Right cardiac atrium (tissue), 5 donors: ENCODE data around the gene KCTD13. TPM values are rescaled to one million over a fixed set of nuclear protein-coding genes. Genes with fewer than 3 reads are reported as not detected.
A peak's percentile ranks its signal among the peaks of the same experiment; 100 is the strongest.
"Not testable (repeated sequence)": the region's sequence is repeated elsewhere in the genome, so short reads cannot be mapped to it uniquely, and the experiment has no call there.

Experiments
- ATAC-seq, 2 donors: fragments of 200-7000 bp; cut with Tn5 transposase; one replicate each; pipeline versions ENCODE4 v1.8.0 to v1.9.1; 2020; ENCODE audit warnings: moderate library complexity in 2 of 2, mild to moderate bottlenecking in 1 of 2
- DNase-seq, 3 donors: peaks; one replicate each; pipeline ENCODE4 v3.0.0-alpha.2; 2020
- H3K27ac ChIP-seq: one replicate; pipeline ENCODE4 v1.5.1; 2013; ENCODE audit warnings: mild to moderate bottlenecking, low read length, control low read depth, moderate library complexity
- H3K27me3 ChIP-seq: one replicate; pipeline ENCODE4 v1.6.1; 2013; ENCODE audit not compliant: control insufficient read depth, insufficient read depth
- H3K4me1 ChIP-seq: one replicate; pipeline ENCODE4 v1.6.1; 2013; ENCODE audit warnings: low read length; ENCODE audit not compliant: control insufficient read depth, insufficient read depth
- H3K4me3 ChIP-seq: one replicate; pipeline ENCODE4 v1.5.1; 2013; ENCODE audit warnings: low read length, control low read depth
- H3K9me3 ChIP-seq: one replicate; pipeline ENCODE4 v1.6.1; 2013; ENCODE audit warnings: low read length; ENCODE audit not compliant: control insufficient read depth
- WGBS: extraction: QIAGEN DNeasy Blood & Tissue Kit; methylation state at CpG from one replicate; pipeline ENCODE4 v1.1.7; 2013; 5-methylcytosine and 5-hydroxymethylcytosine counted together
- intact Hi-C, 4 donors: fragments of 100-400 bp; cut with DNase I; formaldehyde crosslinking; loops; one replicate each; pipeline versions ENCODE4 v1.11.0 to v1.14.0; 2022 to 2023
- polyA plus RNA-seq: library from polyadenylated mRNA; stranded (reverse); fragments of 200-250 nt; gene quantifications from one replicate; pipeline ENCODE4 v1.2.3, GENCODE V29; 2013
- total RNA-seq, 4 donors: library from RNA; stranded (reverse); fragmentation: NEBNext Ultra II Directional; extraction: Animal tissue kit (Norgen Biotek cat#: 25700); gene quantifications; one replicate each; pipeline ENCODE4 v1.2.1, GENCODE V29; 2021
- donor health status: healthy with polysubstance abuse.
- donor health status: DM: no; HTN: yes; CAD: no.
- donor health status: DM: no; HTN: no; CAD: no.
- donor health status: DM: no; HTN: yes; CAD: no; lungs with severe emphysema.
- donor health status: DM: yes; HTN: yes; CAD: no.

Gene KCTD13
- total and polyA plus RNA-seq, 5 donors: 7.1 to 12.8 (median 8.2) TPM

DNA sequence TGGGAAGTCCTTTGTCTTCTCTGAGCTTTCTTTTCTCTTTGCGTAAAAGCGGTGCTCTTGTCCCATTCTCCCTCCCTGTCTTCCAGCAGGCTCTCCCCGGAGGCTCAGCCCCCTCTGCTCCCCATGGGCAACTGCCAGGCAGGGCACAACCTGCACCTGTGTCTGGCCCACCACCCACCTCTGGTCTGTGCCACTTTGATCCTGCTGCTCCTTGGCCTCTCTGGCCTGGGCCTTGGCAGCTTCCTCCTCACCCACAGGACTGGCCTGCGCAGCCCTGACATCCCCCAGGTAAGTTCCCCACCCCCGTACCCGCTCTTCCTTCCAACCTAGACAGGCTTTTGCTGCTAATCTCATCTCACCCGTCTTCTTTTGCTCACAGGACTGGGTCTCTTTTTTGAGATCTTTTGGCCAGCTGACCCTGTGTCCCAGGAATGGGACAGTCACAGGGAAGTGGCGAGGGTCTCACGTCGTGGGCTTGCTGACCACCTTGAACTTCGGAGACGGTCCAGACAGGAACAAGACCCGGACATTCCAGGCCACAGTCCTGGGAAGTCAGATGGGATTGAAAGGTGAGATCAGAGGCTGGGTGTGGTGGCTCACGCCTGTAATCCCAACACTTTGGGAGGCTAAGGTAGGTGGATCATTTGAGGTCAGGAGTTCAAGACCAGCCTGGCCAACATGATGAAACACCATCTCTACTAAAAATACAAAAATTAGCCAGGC lies 37.2 kb upstream of the KCTD13 start:
- peak in 2 of 3 donors; percentile 58 to 60 for DNase-seq
- Histone ChIP-seq H3K4me3 (peak overlapping the region; percentile 80), H3K4me1 (no peaks in the 10 kb centered on the region), H3K27me3 (no peaks in the 10 kb centered on the region), H3K9me3 (no peaks in the 10 kb centered on the region), H3K27ac (peak overlapping the region; percentile 95)
- no peak for ATAC-seq
- intact Hi-C loops: loop anchor here in 1 of 4 donors (5.0 kb wide), 1 partner anchor 36 kb away; the partner anchor contains the start of gene KCTD13
- WGBS: 77% methylated on average over 14 of the region's 14 CpGs

DNA sequence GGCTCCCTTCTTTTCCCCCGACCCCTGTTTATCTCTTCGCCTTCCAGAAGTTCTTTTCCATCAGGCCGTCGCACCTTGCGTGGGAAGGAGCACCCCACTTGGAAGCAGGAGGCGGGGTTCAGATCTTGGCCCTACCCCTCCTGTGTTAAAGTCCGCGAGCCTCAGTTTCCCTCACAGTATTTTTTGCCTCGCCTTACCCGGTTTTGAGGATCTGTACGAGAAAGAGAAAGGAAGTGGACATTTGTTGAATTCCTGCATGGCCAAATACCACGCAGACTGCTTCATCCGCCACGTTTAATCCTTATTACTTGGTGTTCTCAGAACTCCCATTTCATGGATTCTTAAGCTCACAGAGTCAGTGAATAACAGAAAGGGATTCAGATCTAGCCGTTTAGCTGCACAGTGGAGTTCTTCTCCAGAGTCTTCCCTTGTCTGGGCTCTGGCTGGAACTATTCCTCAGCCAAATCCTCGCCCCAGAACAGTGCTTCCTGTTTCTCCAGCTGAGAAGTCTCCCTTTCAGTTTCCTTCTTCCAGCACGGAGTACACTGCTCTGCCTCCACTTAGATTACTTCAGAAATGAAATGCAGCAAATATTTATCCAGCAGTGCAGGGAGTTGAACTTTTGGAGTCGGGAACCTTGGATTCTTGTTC lies 36.4 kb upstream of the KCTD13 start:
- DNase-seq: peak; percentile 20 to 62 (median 43)
- Histone ChIP-seq H3K4me3 (peak overlapping the region; percentile 80), H3K27me3 (no peaks in the 10 kb centered on the region), H3K9me3 (no peaks in the 10 kb centered on the region), H3K27ac (peak overlapping the region; percentile 95), H3K4me1 (no peaks in the 10 kb centered on the region)
- 7% methylated on average over 18 of the region's 18 CpGs for WGBS
- peak; percentile 69 to 79 for ATAC-seq
- intact Hi-C loops: loop anchor here in 1 of 4 donors (5.0 kb wide), 1 partner anchor 35 kb away; the partner anchor contains the start of gene KCTD13

DNA sequence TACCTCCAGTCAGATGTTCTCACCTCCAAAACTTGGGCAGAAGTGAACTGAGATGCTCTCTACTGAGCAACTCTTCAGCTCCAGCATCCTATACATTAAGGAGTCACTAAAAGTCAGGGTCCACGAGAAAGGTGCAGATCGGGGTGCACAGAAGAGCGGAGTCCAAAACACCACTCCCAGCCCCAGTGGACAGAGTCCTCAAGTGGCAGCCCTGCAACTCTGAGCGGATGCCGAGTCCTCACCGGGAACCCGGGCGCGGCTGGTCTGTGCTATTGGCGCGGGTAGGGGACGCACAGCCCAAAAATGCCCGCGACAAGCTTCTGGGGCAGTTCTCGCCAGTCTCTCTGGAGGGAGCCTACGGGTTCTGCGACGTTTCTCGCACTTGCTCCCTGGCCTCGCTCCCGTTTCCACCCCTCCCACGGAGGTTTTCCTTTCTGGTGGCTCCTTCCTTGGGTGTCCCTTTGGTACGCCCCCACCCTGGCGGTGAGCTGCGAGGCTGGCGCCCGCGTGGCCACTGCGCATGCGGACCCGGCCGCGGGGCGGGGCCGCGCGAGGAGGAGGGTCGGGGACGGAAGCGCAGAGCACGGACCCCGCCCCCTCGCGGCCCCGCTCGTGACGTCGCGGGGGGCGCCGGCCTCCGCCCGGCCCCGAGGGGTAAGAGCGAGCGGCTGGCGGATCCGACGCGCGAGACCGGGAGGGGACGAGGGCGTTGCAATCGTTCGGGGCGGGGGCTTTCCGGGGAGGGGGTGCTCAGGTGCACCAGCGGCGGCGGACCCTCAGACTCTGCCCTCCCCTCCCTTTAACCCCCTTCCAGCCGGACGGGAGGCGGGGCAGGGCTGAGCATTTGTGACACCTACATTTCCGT lies 35.7 kb upstream of the KCTD13 start, which contains the start of gene TMEM219:
TSS of gene TMEM219 (plus strand) at position 601 of the 865 bp plus-strand sequence. CDS start 1,065 bp downstream, outside the sequence.
- Histone ChIP-seq H3K4me1 (no peaks in the 10 kb centered on the region), H3K27ac (peak within 1 kb of the TSS; percentile 95), H3K27me3 (no peaks in the 10 kb centered on the region), H3K9me3 (no peaks in the 10 kb centered on the region), H3K4me3 (peak within 1 kb of the TSS; percentile 80)
- peak; percentile 91 to 98 (median 97) for DNase-seq
- intact Hi-C loops: loop anchor here in 2 of 4 donors (2.0 to 5.0 kb wide), 2 partner anchors 34 to 35 kb away; partner anchors contain the start of gene KCTD13 (in 2 of the 2)
- under 1% methylated on average over 75 of the region's 75 CpGs for WGBS
- ATAC-seq: peak; percentile 98

DNA sequence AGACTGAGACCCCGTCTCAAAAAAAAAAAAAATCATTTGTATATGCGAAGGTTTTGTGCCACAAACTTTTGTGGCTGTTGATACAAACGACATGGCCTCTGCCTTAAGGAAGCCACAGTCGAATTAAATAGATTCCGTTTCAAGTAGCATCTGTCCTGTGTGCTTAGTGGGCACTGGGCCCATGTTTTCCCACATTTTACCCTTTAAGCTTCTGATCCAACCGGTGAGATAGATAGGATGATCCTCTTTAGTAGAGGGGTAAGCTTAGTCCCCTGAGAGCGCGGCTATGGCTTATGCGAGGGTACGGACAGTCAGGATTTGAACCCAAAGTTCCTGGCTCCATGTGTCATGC lies 35.1 kb upstream of the KCTD13 start:
- Histone ChIP-seq H3K4me1 (no peaks in the 10 kb centered on the region), H3K4me3 (peak overlapping the region; percentile 80), H3K27me3 (no peaks in the 10 kb centered on the region), H3K27ac (peak overlapping the region; percentile 60), H3K9me3 (no peaks in the 10 kb centered on the region)
- 51% methylated on average over 10 of the region's 10 CpGs for WGBS
- no peak for ATAC-seq
- no peak for DNase-seq
- intact Hi-C loops: loop anchor here in 2 of 4 donors (2.0 to 5.0 kb wide), 2 partner anchors 34 kb away; partner anchors contain the start of gene KCTD13 (in 2 of the 2)

DNA sequence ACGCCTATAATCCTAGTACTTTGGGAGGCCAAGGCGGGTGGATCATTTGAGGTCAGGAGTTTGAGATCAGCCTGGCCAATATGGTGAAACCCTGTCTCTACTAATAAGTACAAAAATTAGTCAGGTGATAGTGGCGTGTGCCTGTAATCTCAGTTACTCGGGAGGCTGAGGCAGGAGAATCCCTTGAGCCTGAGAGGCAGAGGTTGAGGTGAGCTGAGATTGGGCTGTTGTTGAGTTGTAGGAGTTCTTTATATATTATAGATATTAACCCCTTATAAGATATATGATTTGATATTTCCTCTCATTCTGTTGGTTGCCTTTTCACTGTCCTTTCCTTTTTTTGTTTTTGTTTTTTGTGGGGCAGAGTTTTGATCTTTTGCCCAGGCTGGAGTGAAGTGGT lies 33.8 kb upstream of the KCTD13 start:
- H3K9me3 ChIP-seq, H3K27ac ChIP-seq, H3K27me3 ChIP-seq, ATAC-seq, DNase-seq, H3K4me3 ChIP-seq, H3K4me1 ChIP-seq: not testable (repeated sequence)
- intact Hi-C loops: loop anchor here in 2 of 4 donors (2.0 to 5.0 kb wide), 2 partner anchors 33 kb away; partner anchors contain the start of gene KCTD13 (in 2 of the 2)
- 92% methylated on average over 4 of the region's 4 CpGs for WGBS

DNA sequence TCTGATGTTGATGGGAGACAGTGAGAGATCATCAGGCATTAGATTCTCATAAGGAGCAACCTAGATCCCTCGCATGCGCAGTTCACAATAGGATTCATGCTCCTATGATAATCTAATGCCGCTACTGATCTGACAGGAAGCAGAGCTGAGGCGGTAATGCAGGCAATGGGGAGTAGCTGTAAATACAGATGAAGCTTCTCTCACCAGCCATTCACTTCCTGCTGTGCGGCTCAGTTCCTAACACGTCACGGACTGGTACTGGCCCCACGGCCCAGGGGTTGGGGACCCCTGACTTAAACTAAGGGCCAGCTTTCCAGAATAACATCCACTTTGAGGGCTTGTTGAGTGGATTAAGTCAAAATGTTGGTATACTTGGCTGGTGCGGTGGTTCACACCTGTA lies 33.3 kb upstream of the KCTD13 start:
- Histone ChIP-seq H3K27ac (no peak overlapping the region), H3K4me3 (no peak overlapping the region), H3K27me3 (no peaks in the 10 kb centered on the region), H3K4me1 (no peaks in the 10 kb centered on the region), H3K9me3 (no peaks in the 10 kb centered on the region)
- intact Hi-C loops: no loop called here
- ATAC-seq: no peak
- DNase-seq: no peak
- 81% methylated on average over 9 of the region's 9 CpGs for WGBS

DNA sequence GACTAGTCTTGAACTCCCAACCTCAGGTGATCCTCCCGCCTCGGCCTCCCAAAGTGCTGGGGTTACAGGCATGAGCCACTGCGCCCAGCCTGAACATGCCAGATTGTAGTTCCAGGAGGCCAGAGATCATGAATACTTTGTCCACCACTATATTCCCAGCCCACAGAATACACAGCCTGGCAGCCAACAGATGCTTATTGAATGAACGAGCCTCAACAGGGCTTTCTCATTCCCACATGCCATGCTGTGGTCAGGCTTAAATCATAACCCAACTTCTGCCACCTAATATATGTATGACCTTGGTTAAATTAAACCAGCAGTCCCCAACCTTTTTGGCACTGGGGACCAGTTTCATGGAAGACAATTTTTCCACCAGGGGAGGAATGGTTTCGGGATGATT lies 32.7 kb upstream of the KCTD13 start:
- Histone ChIP-seq H3K9me3 (no peaks in the 10 kb centered on the region), H3K27ac (no peak overlapping the region), H3K4me1 (no peaks in the 10 kb centered on the region), H3K27me3 (no peaks in the 10 kb centered on the region), H3K4me3 (no peak overlapping the region)
- DNase-seq (no peak), ATAC-seq (no peak)
- intact Hi-C loops: no loop called here
- WGBS: 90% methylated on average over 5 of the region's 5 CpGs

DNA sequence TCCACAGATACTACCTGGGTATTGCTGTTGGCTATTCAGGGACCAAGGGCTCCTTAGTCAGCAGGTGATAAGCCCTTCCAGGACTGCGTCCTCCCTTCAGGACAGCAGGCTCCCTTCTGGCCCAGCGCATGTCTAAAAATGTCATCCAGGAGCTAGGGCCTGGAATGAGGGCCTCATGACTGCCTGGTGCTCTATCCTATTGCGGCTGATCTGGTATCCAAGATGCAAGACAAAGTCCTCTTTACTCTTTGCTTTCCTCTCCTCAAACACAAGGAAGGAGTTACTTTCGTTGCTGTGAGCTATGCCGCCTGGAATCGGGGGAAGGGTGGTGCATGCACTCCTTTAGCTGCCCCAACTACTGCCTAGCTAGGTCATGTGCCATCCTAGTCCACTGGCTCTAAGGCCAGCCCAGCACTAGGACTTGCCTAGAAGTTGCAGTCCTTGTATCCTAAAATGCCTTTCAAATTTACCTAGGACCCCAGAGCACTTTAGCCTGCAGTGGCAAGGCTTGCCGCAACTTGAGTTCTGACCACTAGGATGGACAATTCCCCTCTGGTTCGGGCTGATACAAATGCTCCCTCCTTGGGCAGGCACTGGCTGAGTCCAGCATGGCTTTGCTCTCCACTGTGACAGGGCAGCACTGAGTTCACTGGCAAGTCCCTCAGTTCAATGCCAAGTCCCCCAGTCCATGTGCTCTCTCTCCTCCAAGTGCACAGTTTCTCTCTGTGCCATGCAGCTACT lies 25.8 kb upstream of the KCTD13 start:
- no peaks in the 10 kb centered on the region for H3K4me1 ChIP-seq
- intact Hi-C loops: no loop called here
- H3K9me3 ChIP-seq: no peaks in the 10 kb centered on the region
- WGBS: 86% methylated on average over 8 of the region's 8 CpGs
- H3K4me3 ChIP-seq: no peak overlapping the region
- DNase-seq (no peak), ATAC-seq (no peak)
- no peak overlapping the region for H3K27ac ChIP-seq
- no peaks in the 10 kb centered on the region for H3K27me3 ChIP-seq

DNA sequence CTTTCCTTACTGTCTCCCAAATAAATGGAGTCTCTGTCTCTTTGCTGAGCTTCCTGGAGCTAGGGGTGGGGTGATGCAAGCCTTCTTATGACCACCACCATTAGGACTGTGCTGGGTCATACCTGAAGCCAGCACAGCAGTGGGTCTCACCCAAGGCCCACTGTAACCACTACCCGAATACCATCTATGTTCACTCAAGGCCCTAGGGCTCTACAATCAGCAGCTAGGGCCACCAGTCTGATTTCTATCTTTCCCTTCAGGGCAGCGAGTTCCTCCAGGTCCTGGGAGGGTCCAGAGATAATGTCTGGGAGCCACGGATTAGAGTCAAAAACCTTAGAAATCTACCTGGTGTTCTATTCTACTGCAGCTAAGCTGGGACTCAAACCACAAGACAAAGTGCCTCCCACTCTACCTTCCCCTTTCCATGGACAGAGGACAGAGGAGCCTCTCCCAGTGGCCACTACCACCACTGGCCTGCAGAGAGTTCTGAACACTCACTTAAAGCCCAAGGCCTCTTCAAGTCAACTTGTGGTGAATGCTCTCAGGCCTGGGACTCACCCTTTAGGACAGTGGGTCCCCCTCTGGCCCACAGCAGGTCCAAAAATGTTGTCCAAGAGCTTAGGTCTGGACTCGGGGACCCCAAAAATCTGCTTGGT lies 24.9 kb upstream of the KCTD13 start:
- H3K4me1 ChIP-seq: no peaks in the 10 kb centered on the region
- H3K27me3 ChIP-seq: no peaks in the 10 kb centered on the region
- WGBS: 86% methylated on average over 4 of the region's 4 CpGs
- ATAC-seq (no peak), DNase-seq (no peak)
- H3K27ac ChIP-seq: no peak overlapping the region
- H3K4me3 ChIP-seq: no peak overlapping the region
- no peaks in the 10 kb centered on the region for H3K9me3 ChIP-seq
- intact Hi-C loops: no loop called here

DNA sequence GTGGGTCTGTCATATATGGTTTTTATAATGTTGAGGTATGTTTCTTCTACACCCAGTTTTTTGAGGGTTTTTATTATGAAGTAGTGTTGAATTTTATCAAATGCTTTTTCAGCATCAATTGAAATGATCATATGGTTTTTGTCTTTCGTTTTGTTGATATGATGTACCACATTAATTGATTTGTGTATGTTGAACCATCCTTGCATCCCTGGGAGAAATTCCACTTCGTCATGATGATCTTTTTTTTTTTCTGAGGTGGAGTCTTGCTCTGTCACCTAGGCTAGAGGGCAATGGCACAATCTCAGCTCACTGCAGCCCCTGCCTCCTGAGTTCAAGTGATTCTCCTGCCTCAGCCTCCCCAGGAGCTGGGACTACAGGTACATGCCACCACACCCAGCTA lies 21.9 kb upstream of the KCTD13 start:
- Histone ChIP-seq H3K4me1 (no peaks in the 10 kb centered on the region), H3K27ac (no peak overlapping the region), H3K27me3 (no peaks in the 10 kb centered on the region), H3K4me3 (no peak overlapping the region), H3K9me3 (no peaks in the 10 kb centered on the region)
- no peak for ATAC-seq
- intact Hi-C loops: no loop called here
- no peak for DNase-seq
- 79% methylated on average over 2 of the region's 2 CpGs for WGBS
